ENCODE data around the gene CHCHD6.

CHCHD6 gene

DNA sequence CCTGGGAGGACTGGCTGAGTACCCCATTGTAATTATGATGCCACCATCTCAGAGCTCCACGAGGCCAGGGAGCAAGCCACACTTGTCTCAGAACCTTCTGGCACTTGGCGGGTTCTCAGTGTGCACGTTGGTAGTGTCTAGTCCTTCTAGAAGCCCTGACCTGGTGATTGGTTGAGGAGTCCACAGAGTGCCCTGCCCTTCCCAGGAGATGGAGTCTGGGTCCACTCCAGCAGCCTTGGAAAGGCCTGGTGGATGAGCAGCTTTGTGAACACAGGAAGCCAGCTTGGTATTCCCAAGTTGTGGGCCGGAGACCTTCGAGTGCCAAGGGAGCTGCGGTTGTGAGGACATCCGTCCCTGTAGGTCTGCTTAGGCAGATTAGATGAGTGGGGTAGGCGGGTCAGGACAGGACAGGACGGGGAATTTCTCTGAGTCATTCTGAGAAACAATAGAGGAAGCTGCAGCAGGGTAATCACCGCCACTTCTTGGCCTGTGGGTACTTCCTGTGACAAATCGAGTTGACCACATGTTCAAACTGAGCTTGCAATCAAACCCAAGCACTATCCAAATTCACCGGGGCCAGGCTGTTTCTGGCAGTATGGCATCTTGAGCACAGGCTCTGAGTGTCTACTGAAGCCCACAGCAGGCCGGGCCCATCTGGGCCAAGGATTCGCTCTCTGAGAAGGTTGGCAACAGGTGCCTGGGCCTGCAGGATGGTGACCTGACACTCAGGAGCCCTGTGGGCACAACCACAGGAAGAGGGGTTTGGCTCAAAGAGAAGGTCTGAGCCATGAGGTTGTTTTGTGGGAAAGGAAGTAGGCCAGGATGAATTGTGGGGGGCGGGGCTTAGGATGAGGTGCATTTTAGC, 207.4 kb downstream of the CHCHD6 start:
- Histone ChIP-seq H3K27me3 (ENCODE audit: control insufficient read depth, insufficient read depth, low read length) (no peaks in the 10 kb centered on the region), H3K9me3 (ENCODE audit: control insufficient read depth, low read length) (no peaks in the 10 kb centered on the region), H3K4me1 (ENCODE audit: control insufficient read depth, insufficient read depth, low read length) (peaks cover 5% of the 10 kb centered on the region), H3K4me3 (ENCODE audit: low read length) (no peak overlapping the region), H3K9ac (ENCODE audit: low read length) (no peak overlapping the region), H3K36me3 (ENCODE audit: control insufficient read depth, insufficient read depth, low read length) (no peaks in the 10 kb centered on the region)

GRCh38 chr3:126912027-126912422, 208.0 kb downstream of the CHCHD6 start:
- H3K9me3 ChIP-seq (ENCODE audit: control insufficient read depth, low read length) = no peaks in the 10 kb centered on the region
- H3K9ac ChIP-seq (ENCODE audit: low read length) = no peak overlapping the region
- no peaks in the 10 kb centered on the region for H3K36me3 ChIP-seq (ENCODE audit: control insufficient read depth, insufficient read depth, low read length)
- no peaks in the 10 kb centered on the region for H3K27me3 ChIP-seq (ENCODE audit: control insufficient read depth, insufficient read depth, low read length)
- H3K4me1 ChIP-seq (ENCODE audit: control insufficient read depth, insufficient read depth, low read length) = peaks cover 11% of the 10 kb centered on the region
- H3K4me3 ChIP-seq (ENCODE audit: low read length) = no peak overlapping the region

DNA sequence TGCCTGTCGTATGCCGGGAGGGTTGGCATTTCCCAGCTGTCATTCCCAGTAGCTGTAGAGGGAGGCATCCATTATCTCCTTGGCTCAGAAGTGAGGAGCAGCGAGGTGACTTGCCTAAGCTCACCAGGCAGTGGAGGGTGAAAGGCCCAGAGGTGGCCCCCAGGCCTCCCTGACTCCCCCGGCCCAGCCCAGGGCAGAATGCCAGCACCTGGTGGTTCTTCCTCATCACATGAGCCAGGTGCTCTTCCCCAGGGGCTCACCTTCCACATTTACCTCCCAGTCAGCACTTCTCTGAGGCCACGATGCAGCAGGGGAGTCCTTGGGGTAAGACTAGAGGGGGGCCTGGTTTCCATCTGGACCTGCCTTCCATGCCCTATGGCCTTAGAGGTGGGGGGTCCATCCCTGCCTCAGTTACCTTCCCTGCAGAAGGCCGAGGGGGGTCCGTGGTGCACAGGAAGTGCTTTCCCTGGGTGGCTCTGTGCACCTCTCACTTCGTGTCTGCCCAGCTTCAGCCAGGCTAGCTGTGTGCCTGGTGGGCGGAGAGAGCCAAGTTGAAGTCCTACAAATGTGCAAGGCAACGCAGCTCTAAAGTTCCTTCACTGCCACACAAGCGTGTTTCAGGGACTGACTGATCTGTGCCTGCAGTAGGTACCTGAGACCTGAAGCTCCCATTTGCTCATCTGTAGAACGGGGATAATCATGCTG, 208.6 kb downstream of the CHCHD6 start:
- Histone ChIP-seq H3K4me3 (ENCODE audit: low read length) (no peak overlapping the region), H3K27me3 (ENCODE audit: control insufficient read depth, insufficient read depth, low read length) (no peaks in the 10 kb centered on the region), H3K36me3 (ENCODE audit: control insufficient read depth, insufficient read depth, low read length) (no peaks in the 10 kb centered on the region), H3K4me1 (ENCODE audit: control insufficient read depth, insufficient read depth, low read length) (peaks cover 17% of the 10 kb centered on the region), H3K9ac (ENCODE audit: low read length) (no peak overlapping the region), H3K9me3 (ENCODE audit: control insufficient read depth, low read length) (no peaks in the 10 kb centered on the region)

GRCh38 chr3:126913524-126913923, 209.5 kb downstream of the CHCHD6 start:
- Histone ChIP-seq H3K9ac (ENCODE audit: low read length) (no peak overlapping the region), H3K36me3 (ENCODE audit: control insufficient read depth, insufficient read depth, low read length) (no peaks in the 10 kb centered on the region), H3K27me3 (ENCODE audit: control insufficient read depth, insufficient read depth, low read length) (no peaks in the 10 kb centered on the region), H3K4me3 (ENCODE audit: low read length) (no peak overlapping the region), H3K4me1 (ENCODE audit: control insufficient read depth, insufficient read depth, low read length) (peaks cover 19% of the 10 kb centered on the region), H3K9me3 (ENCODE audit: control insufficient read depth, low read length) (no peaks in the 10 kb centered on the region)

DNA sequence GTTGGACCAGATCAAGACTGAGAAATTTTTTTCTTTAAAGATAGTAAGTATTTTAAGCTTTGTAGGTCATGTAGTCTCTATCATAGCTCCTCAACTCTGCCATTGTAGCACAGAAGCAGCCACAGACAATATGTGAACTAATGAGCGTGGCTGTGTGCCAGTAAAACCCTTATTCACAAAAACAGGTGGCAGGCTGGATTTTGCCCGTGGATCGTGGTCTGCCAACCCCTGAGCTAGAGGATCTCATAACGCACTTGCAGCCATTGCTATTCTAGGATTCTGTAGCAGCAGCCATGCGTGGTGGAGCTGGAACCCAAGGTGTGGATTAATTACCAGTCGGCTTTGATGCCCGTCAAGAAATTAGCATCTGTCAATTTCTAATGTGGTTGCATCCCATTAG, 210.2 kb downstream of the CHCHD6 start:
- no peak overlapping the region for H3K9ac ChIP-seq (ENCODE audit: low read length)
- H3K9me3 ChIP-seq (ENCODE audit: control insufficient read depth, low read length) = no peaks in the 10 kb centered on the region
- no peaks in the 10 kb centered on the region for H3K36me3 ChIP-seq (ENCODE audit: control insufficient read depth, insufficient read depth, low read length)
- H3K4me3 ChIP-seq (ENCODE audit: low read length) = no peak overlapping the region
- peaks cover 19% of the 10 kb centered on the region for H3K4me1 ChIP-seq (ENCODE audit: control insufficient read depth, insufficient read depth, low read length)
- no peaks in the 10 kb centered on the region for H3K27me3 ChIP-seq (ENCODE audit: control insufficient read depth, insufficient read depth, low read length)

DNA sequence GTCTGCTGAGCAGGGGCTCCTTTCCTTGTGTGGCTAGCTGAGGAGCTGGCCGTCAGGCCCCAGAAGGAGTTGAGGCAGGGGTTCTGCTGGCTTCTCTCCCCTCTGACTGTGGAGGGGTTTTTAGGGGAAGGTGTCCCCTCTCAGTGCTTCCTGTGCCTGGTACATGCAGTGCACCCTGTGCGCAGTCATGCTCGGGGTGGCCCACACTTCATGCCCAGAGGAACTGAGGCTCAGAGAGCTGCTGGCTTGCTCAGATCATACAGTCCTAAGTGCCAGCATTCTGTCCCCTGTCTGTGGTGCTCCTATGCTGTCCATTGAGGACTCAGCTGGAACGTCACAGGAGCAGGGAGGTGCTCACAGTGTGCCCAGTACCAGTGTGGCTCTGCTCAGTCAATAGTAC, 211.0 kb downstream of the CHCHD6 start:
- Histone ChIP-seq H3K4me3 (ENCODE audit: low read length) (no peak overlapping the region), H3K27me3 (ENCODE audit: control insufficient read depth, insufficient read depth, low read length) (no peaks in the 10 kb centered on the region), H3K36me3 (ENCODE audit: control insufficient read depth, insufficient read depth, low read length) (no peaks in the 10 kb centered on the region), H3K9me3 (ENCODE audit: control insufficient read depth, low read length) (no peaks in the 10 kb centered on the region), H3K4me1 (ENCODE audit: control insufficient read depth, insufficient read depth, low read length) (peaks cover 19% of the 10 kb centered on the region), H3K9ac (ENCODE audit: low read length) (no peak overlapping the region)

DNA sequence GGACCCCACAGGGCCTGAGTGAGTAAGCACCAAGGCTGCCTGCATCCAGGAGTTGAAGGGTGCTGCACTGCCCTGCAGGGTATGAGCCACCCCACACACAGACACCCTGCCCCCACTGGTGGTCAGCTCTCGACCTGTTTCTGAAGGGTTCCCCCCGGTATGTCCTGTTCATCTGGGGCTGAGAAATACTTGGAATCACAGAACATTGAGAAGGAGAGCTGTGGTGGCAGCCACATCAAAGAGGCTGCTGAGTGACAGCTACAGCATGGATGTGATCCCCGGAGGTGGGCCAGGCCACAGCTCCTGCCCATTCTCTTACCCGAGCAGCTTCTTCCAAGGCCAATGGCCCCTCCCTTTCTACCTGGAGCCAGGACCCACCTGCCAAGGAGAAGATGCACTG, 212.5 kb downstream of the CHCHD6 start:
- Histone ChIP-seq H3K27me3 (ENCODE audit: control insufficient read depth, insufficient read depth, low read length) (no peaks in the 10 kb centered on the region), H3K36me3 (ENCODE audit: control insufficient read depth, insufficient read depth, low read length) (no peaks in the 10 kb centered on the region), H3K9ac (ENCODE audit: low read length) (no peak overlapping the region), H3K4me1 (ENCODE audit: control insufficient read depth, insufficient read depth, low read length) (peaks cover 21% of the 10 kb centered on the region), H3K9me3 (ENCODE audit: control insufficient read depth, low read length) (no peaks in the 10 kb centered on the region), H3K4me3 (ENCODE audit: low read length) (no peak overlapping the region)

GRCh38 chr3:126917232-126917804, 213.3 kb downstream of the CHCHD6 start:
- no peaks in the 10 kb centered on the region for H3K27me3 ChIP-seq (ENCODE audit: control insufficient read depth, insufficient read depth, low read length)
- no peaks in the 10 kb centered on the region for H3K36me3 ChIP-seq (ENCODE audit: control insufficient read depth, insufficient read depth, low read length)
- H3K9me3 ChIP-seq (ENCODE audit: control insufficient read depth, low read length) = no peaks in the 10 kb centered on the region
- peaks cover 28% of the 10 kb centered on the region for H3K4me1 ChIP-seq (ENCODE audit: control insufficient read depth, insufficient read depth, low read length)
- H3K4me3 ChIP-seq (ENCODE audit: low read length) = no peak overlapping the region
- H3K9ac ChIP-seq (ENCODE audit: low read length) = no peak overlapping the region

GRCh38 chr3:126918355-126918821, 214.3 kb downstream of the CHCHD6 start:
- Histone ChIP-seq H3K4me3 (ENCODE audit: low read length) (no peak overlapping the region), H3K27me3 (ENCODE audit: control insufficient read depth, insufficient read depth, low read length) (no peaks in the 10 kb centered on the region), H3K4me1 (ENCODE audit: control insufficient read depth, insufficient read depth, low read length) (peaks cover 32% of the 10 kb centered on the region), H3K9ac (ENCODE audit: low read length) (no peak overlapping the region), H3K9me3 (ENCODE audit: control insufficient read depth, low read length) (no peaks in the 10 kb centered on the region), H3K36me3 (ENCODE audit: control insufficient read depth, insufficient read depth, low read length) (no peaks in the 10 kb centered on the region)

DNA sequence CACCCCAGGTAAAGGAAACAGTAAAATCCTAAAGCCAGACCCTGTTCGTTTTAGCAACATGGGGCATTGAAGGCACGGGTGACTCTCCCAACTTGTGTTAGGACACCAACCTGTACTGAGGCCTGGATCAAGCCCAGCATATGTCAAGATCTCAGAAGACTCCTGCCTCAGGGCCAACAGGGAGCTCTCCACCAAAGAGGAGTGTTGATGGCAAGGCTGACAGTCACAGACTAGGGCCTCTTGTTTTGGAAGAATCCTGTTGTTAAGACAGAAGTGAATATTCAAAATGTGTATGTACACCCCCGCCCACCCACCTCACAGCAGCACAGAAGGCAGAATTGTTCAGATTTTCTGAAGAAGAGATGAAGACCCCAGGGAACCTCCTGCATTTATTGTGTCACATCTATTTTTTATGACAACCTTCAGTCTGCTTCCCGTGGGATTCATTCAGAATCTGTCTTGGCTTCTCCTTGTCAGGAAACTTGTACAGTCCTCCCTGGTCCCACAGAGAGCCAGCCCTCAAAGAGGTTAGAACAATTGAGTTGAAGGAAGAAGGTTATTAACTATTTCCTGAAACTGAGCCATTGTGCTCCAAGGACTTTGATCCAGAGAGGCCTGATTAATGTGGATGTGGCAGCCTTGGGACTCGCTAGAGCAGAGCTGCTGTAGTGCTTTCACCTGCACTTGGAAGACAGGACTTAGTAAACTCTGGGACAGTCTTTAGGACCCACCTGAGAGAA, 217.2 kb downstream of the CHCHD6 start:
- Histone ChIP-seq H3K36me3 (ENCODE audit: control insufficient read depth, insufficient read depth, low read length) (no peaks in the 10 kb centered on the region), H3K9me3 (ENCODE audit: control insufficient read depth, low read length) (no peaks in the 10 kb centered on the region), H3K4me3 (ENCODE audit: low read length) (no peak overlapping the region), H3K4me1 (ENCODE audit: control insufficient read depth, insufficient read depth, low read length) (peaks cover 52% of the 10 kb centered on the region), H3K27me3 (ENCODE audit: control insufficient read depth, insufficient read depth, low read length) (no peaks in the 10 kb centered on the region), H3K9ac (ENCODE audit: low read length) (no peak overlapping the region)

DNA sequence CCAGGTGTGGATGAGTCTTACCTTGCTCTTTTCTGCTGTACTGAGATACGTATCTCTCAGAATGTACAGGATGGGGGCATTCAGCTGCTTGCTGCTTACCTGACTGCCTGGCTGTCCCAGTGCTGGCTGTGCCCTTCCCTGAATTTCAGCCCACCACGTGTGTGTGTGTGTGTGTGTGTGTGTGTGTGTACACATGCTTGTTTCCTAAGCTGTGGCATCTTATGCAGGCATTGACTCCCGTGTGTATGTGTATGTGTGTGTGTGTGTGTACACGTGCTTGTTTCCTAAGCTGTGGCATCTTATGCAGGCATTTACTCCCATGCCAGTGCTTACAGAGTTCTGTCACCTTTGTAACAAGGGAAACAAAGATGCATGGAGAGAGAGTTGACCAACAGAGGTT, 218.4 kb downstream of the CHCHD6 start:
- H3K9ac ChIP-seq (ENCODE audit: low read length) = no peak overlapping the region
- H3K27me3 ChIP-seq (ENCODE audit: control insufficient read depth, insufficient read depth, low read length) = no peaks in the 10 kb centered on the region
- no peak overlapping the region for H3K4me3 ChIP-seq (ENCODE audit: low read length)
- no peaks in the 10 kb centered on the region for H3K9me3 ChIP-seq (ENCODE audit: control insufficient read depth, low read length)
- no peaks in the 10 kb centered on the region for H3K36me3 ChIP-seq (ENCODE audit: control insufficient read depth, insufficient read depth, low read length)
- H3K4me1 ChIP-seq (ENCODE audit: control insufficient read depth, insufficient read depth, low read length) = peaks cover 51% of the 10 kb centered on the region

Data from mucosa of stomach (tissue), 1 donor.